Astrocyte (in vitro differentiated cells and primary cell): Measurements from ENCODE around the gene PLS1.

Experiments used
- EZH2 ChIP-seq: IDR thresholded peaks from 2 replicates; pipeline ENCODE4 v1.6.1; 2012; ENCODE audit warnings: mild to moderate bottlenecking, low read length, inconsistent platforms; ENCODE audit not compliant: insufficient read depth
- TF ChIP-seq, protein P1 (sequence below): IDR thresholded peaks from 2 replicates; pipeline ENCODE4 v1.5.1; 2011; ENCODE audit warnings: low read depth, mild to moderate bottlenecking, inconsistent platforms, low read length, moderate library complexity; ENCODE audit not compliant: insufficient read depth

DNA sequence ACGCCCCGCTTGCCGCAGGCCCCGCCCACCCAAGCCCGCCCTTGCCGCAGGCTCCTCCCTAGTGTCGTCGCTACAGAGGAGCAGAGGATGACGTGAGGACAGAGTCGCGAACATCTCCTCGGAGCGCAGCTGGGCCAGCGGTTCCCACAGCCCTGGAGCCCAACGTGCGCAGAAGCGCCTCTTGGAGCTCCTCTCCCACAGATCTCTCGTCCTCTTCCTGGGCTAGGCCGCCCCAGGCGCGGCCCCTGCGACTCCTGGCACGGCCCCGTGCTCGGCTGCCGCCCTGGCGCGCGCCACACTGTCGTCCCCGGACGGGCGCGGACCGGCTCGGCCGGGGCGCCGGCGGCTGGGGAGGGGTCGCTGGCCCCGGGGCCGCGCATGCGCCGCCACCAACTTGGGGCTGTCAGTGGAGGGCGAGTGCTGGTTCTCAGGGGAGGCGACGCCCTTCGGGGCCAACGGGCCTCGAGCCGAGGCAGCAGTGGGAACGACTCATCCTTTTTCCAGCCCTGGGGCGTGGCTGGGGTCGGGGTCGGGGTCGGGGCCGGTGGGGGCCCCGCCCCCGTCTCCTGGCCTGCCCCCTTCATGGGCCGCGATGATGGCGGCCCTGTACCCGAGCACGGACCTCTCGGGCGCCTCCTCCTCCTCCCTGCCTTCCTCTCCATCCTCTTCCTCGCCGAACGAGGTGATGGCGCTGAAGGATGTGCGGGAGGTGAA lies 127.9 kb downstream of the PLS1 start, which contains the start of gene TRPC1:
- TF ChIP-seq, protein P1, sequence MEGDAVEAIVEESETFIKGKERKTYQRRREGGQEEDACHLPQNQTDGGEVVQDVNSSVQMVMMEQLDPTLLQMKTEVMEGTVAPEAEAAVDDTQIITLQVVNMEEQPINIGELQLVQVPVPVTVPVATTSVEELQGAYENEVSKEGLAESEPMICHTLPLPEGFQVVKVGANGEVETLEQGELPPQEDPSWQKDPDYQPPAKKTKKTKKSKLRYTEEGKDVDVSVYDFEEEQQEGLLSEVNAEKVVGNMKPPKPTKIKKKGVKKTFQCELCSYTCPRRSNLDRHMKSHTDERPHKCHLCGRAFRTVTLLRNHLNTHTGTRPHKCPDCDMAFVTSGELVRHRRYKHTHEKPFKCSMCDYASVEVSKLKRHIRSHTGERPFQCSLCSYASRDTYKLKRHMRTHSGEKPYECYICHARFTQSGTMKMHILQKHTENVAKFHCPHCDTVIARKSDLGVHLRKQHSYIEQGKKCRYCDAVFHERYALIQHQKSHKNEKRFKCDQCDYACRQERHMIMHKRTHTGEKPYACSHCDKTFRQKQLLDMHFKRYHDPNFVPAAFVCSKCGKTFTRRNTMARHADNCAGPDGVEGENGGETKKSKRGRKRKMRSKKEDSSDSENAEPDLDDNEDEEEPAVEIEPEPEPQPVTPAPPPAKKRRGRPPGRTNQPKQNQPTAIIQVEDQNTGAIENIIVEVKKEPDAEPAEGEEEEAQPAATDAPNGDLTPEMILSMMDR = no peak
- TF ChIP-seq EZH2 = no peak
